IMR-90 (cell line): ENCODE measurements around the gene ANK2. TPM values are rescaled to one million over a fixed set of nuclear protein-coding genes. Genes with fewer than 3 reads are reported as not detected.

Source experiments
- ATAC-seq: fragments of 200-7000 bp; cut with Tn5 transposase; 2 replicates; pipeline ENCODE4 v1.9.1; 2020; ENCODE audit warnings: low read depth, mild to moderate bottlenecking, moderate library complexity
- BruUV-seq: library from RNA; stranded (reverse); fragments of 400-500 nt; replicated peaks from 2 replicates; lab custom pipeline; 2021; lab: Mats Ljungman, UMichigan
- CTCF ChIA-PET: fragments of 300-600 bp; formaldehyde crosslinking; extraction: SDS; loops from one replicate; lab custom pipeline; 2021; ENCODE audit warnings: antibody characterized with exemption; lab: Yijun Ruan, JAX
- POLR2A ChIA-PET: fragments of 300-600 bp; sonication (Branson Sonifier 250); formaldehyde crosslinking; loops from one replicate; lab custom pipeline; 2022; ENCODE audit warnings: antibody characterized with exemption; ENCODE audit not compliant: unreplicated experiment; lab: Charles Lee
- DNase-seq: peaks from one replicate; pipeline ENCODE4 v3.0.0; 2013
- H2AFZ ChIP-seq: replicated peaks from 2 replicates; pipeline ENCODE3; 2013; ENCODE audit warnings: low read length, mild to moderate bottlenecking; ENCODE audit not compliant: poor library complexity
- H2AK5ac ChIP-seq: 2 replicates; pipeline ENCODE4 v1.6.1; 2013; ENCODE audit warnings: low read depth, low read length, inconsistent platforms
- H2AK9ac ChIP-seq: replicated peaks from 2 replicates; pipeline ENCODE3; 2013; ENCODE audit warnings: mild to moderate bottlenecking, low read depth, low read length, moderate library complexity; ENCODE audit not compliant: poor library complexity
- H2BK120ac ChIP-seq: 2 replicates; pipeline ENCODE4 v1.6.1; 2013; ENCODE audit warnings: low read depth, low read length, inconsistent platforms
- H2BK15ac ChIP-seq: 3 replicates; pipeline ENCODE4 v1.6.1; 2013; ENCODE audit warnings: low read depth, low read length, inconsistent platforms
- H2BK20ac ChIP-seq: 2 replicates; pipeline ENCODE4 v1.6.1; 2013; ENCODE audit warnings: low read depth, mild to moderate bottlenecking, inconsistent platforms, low read length, moderate library complexity
- H2BK5ac ChIP-seq: 2 replicates; pipeline ENCODE4 v1.6.1; 2013; ENCODE audit warnings: mild to moderate bottlenecking, low read depth, low read length, inconsistent platforms; ENCODE audit not compliant: poor library complexity, severe bottlenecking
- H3K14ac ChIP-seq: replicated peaks from 2 replicates; pipeline ENCODE4 v1.6.1; 2013; ENCODE audit warnings: low read depth, low read length, inconsistent platforms
- H3K18ac ChIP-seq: 2 replicates; pipeline ENCODE4 v1.6.1; 2013; ENCODE audit warnings: low read depth, low read length, control low read depth
- H3K23ac ChIP-seq: 2 replicates; pipeline ENCODE4 v1.6.1; 2013; ENCODE audit warnings: low read depth, low read length, inconsistent platforms
- H3K27ac ChIP-seq: 2 replicates; pipeline ENCODE4 v1.5.1; 2013; ENCODE audit warnings: mild to moderate bottlenecking, control low read depth, low read length; ENCODE audit not compliant: insufficient read depth
- H3K27me3 ChIP-seq: 2 replicates; pipeline ENCODE4 v1.6.1; 2013; ENCODE audit warnings: low read length; ENCODE audit not compliant: control insufficient read depth, insufficient read depth
- H3K36me3 ChIP-seq: 2 replicates; pipeline ENCODE4 v1.6.1; 2013; ENCODE audit warnings: low read length, mixed read lengths; ENCODE audit not compliant: control insufficient read depth, insufficient read depth
- H3K4ac ChIP-seq: 2 replicates; pipeline ENCODE4 v1.6.1; 2013; ENCODE audit warnings: low read depth, low read length, inconsistent platforms
- H3K4me1 ChIP-seq: 2 replicates; pipeline ENCODE4 v1.6.1; 2013; ENCODE audit warnings: low read length, mixed read lengths; ENCODE audit not compliant: control insufficient read depth, insufficient read depth
- H3K4me2 ChIP-seq: 2 replicates; pipeline ENCODE4 v1.6.1; 2013; ENCODE audit warnings: low read depth, mild to moderate bottlenecking, control low read depth, low read length, moderate library complexity
- H3K4me3 ChIP-seq: 2 replicates; pipeline ENCODE4 v1.5.1; 2013; ENCODE audit warnings: low read depth, mild to moderate bottlenecking, control low read depth, low read length, moderate library complexity; ENCODE audit not compliant: insufficient read depth
- H3K56ac ChIP-seq: 2 replicates; pipeline ENCODE4 v1.6.1; 2013; ENCODE audit warnings: low read length, inconsistent platforms; ENCODE audit not compliant: insufficient read depth; ENCODE audit errors: extremely low read depth
- H3K79me1 ChIP-seq, 2 experiments: 2 replicates each; pipeline ENCODE4 v1.6.1; 2013; ENCODE audit warnings: low read length in 2 of 2, inconsistent platforms in 1 of 2, low read depth in 1 of 2
- H3K9ac ChIP-seq: 2 replicates; pipeline ENCODE4 v1.6.1; 2013; ENCODE audit warnings: low read depth, low read length, control low read depth
- H3K9me1 ChIP-seq: 2 replicates; pipeline ENCODE4 v1.6.1; 2013; ENCODE audit warnings: low read length, inconsistent platforms; ENCODE audit not compliant: insufficient read depth
- H3K9me3 ChIP-seq: 2 replicates; pipeline ENCODE4 v1.6.1; 2013; ENCODE audit warnings: low read length; ENCODE audit not compliant: control insufficient read depth, insufficient read depth
- H4K20me1 ChIP-seq: 2 replicates; pipeline ENCODE4 v1.6.1; 2013; ENCODE audit warnings: low read length, inconsistent platforms; ENCODE audit not compliant: insufficient read depth
- H4K5ac ChIP-seq: 2 replicates; pipeline ENCODE4 v1.6.1; 2013; ENCODE audit warnings: mild to moderate bottlenecking, low read depth, low read length, control low read depth
- H4K8ac ChIP-seq, 2 experiments: 2 replicates each; pipeline ENCODE4 v1.6.1; 2013; ENCODE audit warnings: low read depth in 2 of 2, low read length in 2 of 2, control low read depth in 1 of 2, inconsistent platforms in 1 of 2
- H4K91ac ChIP-seq: 2 replicates; pipeline ENCODE4 v1.6.1; 2013; ENCODE audit warnings: low read depth, low read length, inconsistent platforms; ENCODE audit not compliant: insufficient read depth
- BHLHE40 ChIP-seq: fragments of 150-350 bp; IDR thresholded peaks from 2 replicates; pipeline ENCODE4 v1.6.1; 2016; ENCODE audit warnings: mild to moderate bottlenecking, low read depth, low read length
- CEBPB ChIP-seq: IDR thresholded peaks from 2 replicates; pipeline ENCODE4 v1.6.1; 2012; ENCODE audit warnings: low read depth, low read length, improper control_type of control experiment
- CHD1 ChIP-seq: IDR thresholded peaks from 2 replicates; pipeline ENCODE4 v1.6.1; 2012; ENCODE audit warnings: low read depth, low read length, improper control_type of control experiment
- FOS ChIP-seq: fragments of 150-350 bp; IDR thresholded peaks from 2 replicates; pipeline ENCODE4 v1.6.1; 2016; ENCODE audit warnings: low read depth, low read length
- MAFK ChIP-seq: IDR thresholded peaks from 2 replicates; pipeline ENCODE4 v1.6.1; 2012; ENCODE audit warnings: low read depth, low read length, improper control_type of control experiment
- MAZ ChIP-seq: IDR thresholded peaks from 2 replicates; pipeline ENCODE4 v1.6.1; 2012; ENCODE audit warnings: low read depth, mild to moderate bottlenecking, low read length, improper control_type of control experiment, moderate library complexity, borderline replicate concordance
- MXI1 ChIP-seq: IDR thresholded peaks from 2 replicates; pipeline ENCODE4 v1.6.1; 2012; ENCODE audit warnings: low read depth, mild to moderate bottlenecking, low read length, moderate library complexity, borderline replicate concordance
- NFE2L2 ChIP-seq: fragments of 150-350 bp; IDR thresholded peaks from 2 replicates; pipeline ENCODE4 v1.6.1; 2016; ENCODE audit warnings: low read depth, mild to moderate bottlenecking, low read length
- POLR2A ChIP-seq: IDR thresholded peaks from 2 replicates; pipeline ENCODE4 v1.6.1; 2012; ENCODE audit warnings: mild to moderate bottlenecking, low read depth, low read length
- RCOR1 ChIP-seq: IDR thresholded peaks from 2 replicates; pipeline ENCODE4 v1.6.1; 2012; ENCODE audit warnings: mild to moderate bottlenecking, low read length, improper control_type of control experiment; ENCODE audit not compliant: insufficient replicate concordance
- RFX5 ChIP-seq: IDR thresholded peaks from 2 replicates; pipeline ENCODE4 v1.8.0; 2012; ENCODE audit warnings: low read depth, mild to moderate bottlenecking, low read length, moderate library complexity
- SMC3 ChIP-seq: fragments of 150-350 bp; IDR thresholded peaks from 2 replicates; pipeline ENCODE4 v1.6.1; 2016; ENCODE audit warnings: low read depth, mild to moderate bottlenecking, antibody characterized with exemption, low read length, moderate library complexity
- WGBS, 2 experiments: methylation state at CpG; one replicate each; pipeline versions ENCODE4 v1.1.5 to v1.1.7; 2013; ENCODE audit warnings: missing lambda C conversion rate in 2 of 2; ENCODE audit not compliant: insufficient read length in 1 of 2; ENCODE audit errors: extremely low coverage in 2 of 2; 5-methylcytosine and 5-hydroxymethylcytosine counted together
- dilution Hi-C: fragments of 300-500 bp; cut with HindIII; formaldehyde crosslinking; loops from one replicate; pipeline ENCODE4 v1.14.3; 2018; ENCODE audit warnings: low sequenced_read_pairs; ENCODE audit not compliant: unreplicated experiment
- in situ Hi-C: fragments of 300-500 bp; cut with MboI; formaldehyde crosslinking; loops from 3 replicates; pipeline ENCODE4 v1.14.3; 2019; ENCODE audit warnings: low sequenced_read_pairs, inconsistent platforms, mixed read lengths
- intact Hi-C: fragments of 100-400 bp; cut with micrococcal nuclease; formaldehyde crosslinking; loops from 2 replicates; pipeline ENCODE4 v1.10.0; 2022
- polyA plus RNA-seq, 3 experiments: library from polyadenylated mRNA; depleted of rRNA; stranded (reverse); fragments of >200 nt; gene quantifications; 2 replicates each; pipeline ENCODE4 v1.2.3, GENCODE V29; 2012; ENCODE audit warnings: low replicate concordance in 1 of 3
- total RNA-seq: library from RNA; depleted of rRNA; stranded (reverse); fragments of >200 nt; gene quantifications from 2 replicates; pipeline ENCODE4 v1.2.3, GENCODE V29; 2012
- TF ChIP-seq, protein P1 (sequence below): fragments of 150-350 bp; IDR thresholded peaks from 2 replicates; pipeline ENCODE4 v1.6.1; 2017; ENCODE audit warnings: mild to moderate bottlenecking, antibody characterized with exemption, low read length, low read depth
- TF ChIP-seq, protein P2 (sequence below): fragments of 150-350 bp; IDR thresholded peaks from 2 replicates; pipeline ENCODE4 v1.6.1; 2016; ENCODE audit warnings: low read depth, mild to moderate bottlenecking, low read length, moderate library complexity, borderline replicate concordance
- TF ChIP-seq, protein P3 (sequence below): conservative IDR thresholded peaks from 2 replicates; pipeline ENCODE4 v1.5.1; 2012; ENCODE audit warnings: mild to moderate bottlenecking, low read depth, low read length, improper control_type of control experiment

Gene ANK2
- total and polyA plus RNA-seq, 2 of the 4 experiments (the other 2 are of a cell fraction), result 0.82 to 6.6 TPM

DNA sequence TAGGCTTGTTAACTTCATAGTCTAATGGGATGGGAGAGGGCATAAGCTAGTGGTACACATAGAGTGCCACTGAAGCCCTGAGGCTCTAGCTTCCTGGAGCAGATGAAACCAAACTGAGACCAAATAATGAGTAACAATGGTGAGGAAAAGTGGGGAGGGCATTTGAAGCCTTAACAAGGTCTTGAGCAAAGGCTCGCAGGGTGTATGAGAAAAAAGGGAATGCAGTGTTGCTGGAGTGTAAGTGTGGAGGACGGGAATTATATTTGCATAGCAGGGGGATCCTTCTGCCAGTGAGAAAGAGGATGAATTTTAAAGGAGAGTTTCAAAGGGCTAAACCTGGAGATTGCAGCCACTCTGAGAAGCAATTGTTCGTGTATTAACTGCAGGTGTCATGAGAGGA is 263.1 kb downstream of the ANK2 start:
- dilution Hi-C loops, result no loop called here

More for the DNA sequence above, 263.1 kb downstream of the ANK2 start:
- WGBS, 2 experiments, result 88% methylated on average over 2 of the region's 3 CpGs; no CpG with 5 or more reads in 1 of the 2 experiments
- TF ChIP-seq BHLHE40 (no peak), NFE2L2 (no peak), CEBPB (no peak), MAZ (no peak), MXI1 (no peak), RCOR1 (no peak), MAFK (no peak), FOS (no peak), RFX5 (no peak), SMC3 (no peak), POLR2A (no peak), CHD1 (no peak)
- TF ChIP-seq, protein P1, sequence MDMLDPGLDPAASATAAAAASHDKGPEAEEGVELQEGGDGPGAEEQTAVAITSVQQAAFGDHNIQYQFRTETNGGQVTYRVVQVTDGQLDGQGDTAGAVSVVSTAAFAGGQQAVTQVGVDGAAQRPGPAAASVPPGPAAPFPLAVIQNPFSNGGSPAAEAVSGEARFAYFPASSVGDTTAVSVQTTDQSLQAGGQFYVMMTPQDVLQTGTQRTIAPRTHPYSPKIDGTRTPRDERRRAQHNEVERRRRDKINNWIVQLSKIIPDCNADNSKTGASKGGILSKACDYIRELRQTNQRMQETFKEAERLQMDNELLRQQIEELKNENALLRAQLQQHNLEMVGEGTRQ, result no peak
- TF ChIP-seq, protein P2, sequence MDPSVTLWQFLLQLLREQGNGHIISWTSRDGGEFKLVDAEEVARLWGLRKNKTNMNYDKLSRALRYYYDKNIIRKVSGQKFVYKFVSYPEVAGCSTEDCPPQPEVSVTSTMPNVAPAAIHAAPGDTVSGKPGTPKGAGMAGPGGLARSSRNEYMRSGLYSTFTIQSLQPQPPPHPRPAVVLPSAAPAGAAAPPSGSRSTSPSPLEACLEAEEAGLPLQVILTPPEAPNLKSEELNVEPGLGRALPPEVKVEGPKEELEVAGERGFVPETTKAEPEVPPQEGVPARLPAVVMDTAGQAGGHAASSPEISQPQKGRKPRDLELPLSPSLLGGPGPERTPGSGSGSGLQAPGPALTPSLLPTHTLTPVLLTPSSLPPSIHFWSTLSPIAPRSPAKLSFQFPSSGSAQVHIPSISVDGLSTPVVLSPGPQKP, result no peak
- TF ChIP-seq, protein P3, sequence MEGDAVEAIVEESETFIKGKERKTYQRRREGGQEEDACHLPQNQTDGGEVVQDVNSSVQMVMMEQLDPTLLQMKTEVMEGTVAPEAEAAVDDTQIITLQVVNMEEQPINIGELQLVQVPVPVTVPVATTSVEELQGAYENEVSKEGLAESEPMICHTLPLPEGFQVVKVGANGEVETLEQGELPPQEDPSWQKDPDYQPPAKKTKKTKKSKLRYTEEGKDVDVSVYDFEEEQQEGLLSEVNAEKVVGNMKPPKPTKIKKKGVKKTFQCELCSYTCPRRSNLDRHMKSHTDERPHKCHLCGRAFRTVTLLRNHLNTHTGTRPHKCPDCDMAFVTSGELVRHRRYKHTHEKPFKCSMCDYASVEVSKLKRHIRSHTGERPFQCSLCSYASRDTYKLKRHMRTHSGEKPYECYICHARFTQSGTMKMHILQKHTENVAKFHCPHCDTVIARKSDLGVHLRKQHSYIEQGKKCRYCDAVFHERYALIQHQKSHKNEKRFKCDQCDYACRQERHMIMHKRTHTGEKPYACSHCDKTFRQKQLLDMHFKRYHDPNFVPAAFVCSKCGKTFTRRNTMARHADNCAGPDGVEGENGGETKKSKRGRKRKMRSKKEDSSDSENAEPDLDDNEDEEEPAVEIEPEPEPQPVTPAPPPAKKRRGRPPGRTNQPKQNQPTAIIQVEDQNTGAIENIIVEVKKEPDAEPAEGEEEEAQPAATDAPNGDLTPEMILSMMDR, result no peak
- Histone ChIP-seq H3K27ac (no peak overlapping the region), H3K23ac (no peak overlapping the region), H3K9me1 (no peaks in the 10 kb centered on the region), H2AFZ (no peak overlapping the region), H4K8ac (no peak overlapping the region), H3K4me1 (no peaks in the 10 kb centered on the region), H4K91ac (no peak overlapping the region), H2BK15ac (no peak overlapping the region), H3K27me3 (peaks cover 3% of the 10 kb centered on the region), H2BK5ac (no peak overlapping the region), H3K79me1 (no peaks in the 10 kb centered on the region), H2BK120ac (no peak overlapping the region), H2AK9ac (no peak overlapping the region), H4K5ac (no peak overlapping the region), H3K4me2 (no peak overlapping the region), H3K4me3 (no peak overlapping the region), H4K20me1 (no peaks in the 10 kb centered on the region), H3K9me3 (no peaks in the 10 kb centered on the region), H2BK20ac (no peak overlapping the region), H3K56ac (no peak overlapping the region), H3K4ac (no peak overlapping the region), H3K9ac (no peak overlapping the region), H2AK5ac (no peak overlapping the region), H3K18ac (no peak overlapping the region), H3K14ac (no peak overlapping the region), H3K36me3 (no peaks in the 10 kb centered on the region)
- ChIA-PET POLR2A (no interaction called here), CTCF (interaction anchor here (0.7 kb wide), 1 partner anchor 187 kb away, joined by 9 read pairs; no protein-coding TSS in a partner anchor)
- in situ Hi-C loops (no loop called here), intact Hi-C loops (no loop called here)
- no peak for ATAC-seq
- BruUV-seq, result no TSS peak
- DNase-seq, result no peak
